ENCODE results near the gene GHRH.

The GHRH gene, protein sequence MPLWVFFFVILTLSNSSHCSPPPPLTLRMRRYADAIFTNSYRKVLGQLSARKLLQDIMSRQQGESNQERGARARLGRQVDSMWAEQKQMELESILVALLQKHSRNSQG

DNA sequence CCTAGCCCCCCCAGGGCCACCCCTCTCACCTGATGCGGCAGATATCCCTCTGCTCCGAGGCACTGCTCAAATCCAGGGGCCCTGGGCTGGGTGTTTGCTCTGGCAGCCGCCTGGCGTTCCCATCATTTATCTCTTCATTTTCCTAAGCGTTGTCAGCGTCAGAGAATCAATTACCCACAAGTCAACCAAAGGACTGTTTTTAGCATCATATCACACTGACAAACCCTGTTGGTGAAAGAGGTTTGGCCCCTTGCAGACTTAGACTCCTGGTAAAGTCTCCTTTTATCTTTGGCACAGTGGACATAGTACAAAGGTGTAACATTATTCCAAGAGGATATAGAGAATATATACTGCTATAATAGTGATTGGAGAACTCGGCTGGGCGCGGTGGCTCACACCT, at the start of gene GHRH:
GHRH (minus strand) TSS at position 101 of the 400 bp plus-strand sequence. CDS start 4,925 bp downstream, outside the sequence.
- peaks cover 2% of the 10 kb centered on the region for H3K4me1 Mint-ChIP-seq (ENCODE audit: low read depth)
- no peak within 1 kb of the TSS for H3K4me3 Mint-ChIP-seq
- no peak within 1 kb of the TSS for H3K27ac Mint-ChIP-seq
- no peaks in the 10 kb centered on the region for H3K9me3 Mint-ChIP-seq
- peaks cover 8% of the 10 kb centered on the region for H3K27me3 Mint-ChIP-seq
- no peaks in the 10 kb centered on the region for H3K36me3 Mint-ChIP-seq (ENCODE audit: low read depth)
- no peak for DNase-seq

DNA sequence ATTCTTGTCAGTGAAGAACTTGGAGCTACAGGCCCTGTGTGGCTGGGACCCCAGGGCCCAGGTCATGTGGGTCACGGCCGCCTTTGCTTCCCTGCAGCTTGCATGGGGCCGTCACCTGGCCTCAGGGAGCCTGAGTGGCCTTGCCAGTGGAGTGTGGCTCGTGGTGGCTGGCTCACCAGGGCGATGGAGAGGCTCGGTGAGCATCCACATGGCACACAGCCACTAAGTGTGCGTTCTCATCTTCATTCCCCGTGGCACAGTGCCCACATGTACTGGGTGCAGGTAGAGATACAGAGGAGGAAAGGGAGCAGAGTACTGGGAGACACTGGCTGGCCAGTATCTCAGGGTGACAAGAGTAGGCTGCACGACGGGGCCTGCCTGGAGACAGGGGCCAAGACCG, 49.3 kb upstream of the GHRH start:
- no peak for DNase-seq
- H3K4me3 Mint-ChIP-seq = no peak overlapping the region
- H3K36me3 Mint-ChIP-seq (ENCODE audit: low read depth) = peaks cover 83% of the 10 kb centered on the region
- H3K9me3 Mint-ChIP-seq = no peaks in the 10 kb centered on the region
- H3K27ac Mint-ChIP-seq = no peak overlapping the region
- H3K4me1 Mint-ChIP-seq (ENCODE audit: low read depth) = peaks cover 39% of the 10 kb centered on the region
- no peaks in the 10 kb centered on the region for H3K27me3 Mint-ChIP-seq

DNA sequence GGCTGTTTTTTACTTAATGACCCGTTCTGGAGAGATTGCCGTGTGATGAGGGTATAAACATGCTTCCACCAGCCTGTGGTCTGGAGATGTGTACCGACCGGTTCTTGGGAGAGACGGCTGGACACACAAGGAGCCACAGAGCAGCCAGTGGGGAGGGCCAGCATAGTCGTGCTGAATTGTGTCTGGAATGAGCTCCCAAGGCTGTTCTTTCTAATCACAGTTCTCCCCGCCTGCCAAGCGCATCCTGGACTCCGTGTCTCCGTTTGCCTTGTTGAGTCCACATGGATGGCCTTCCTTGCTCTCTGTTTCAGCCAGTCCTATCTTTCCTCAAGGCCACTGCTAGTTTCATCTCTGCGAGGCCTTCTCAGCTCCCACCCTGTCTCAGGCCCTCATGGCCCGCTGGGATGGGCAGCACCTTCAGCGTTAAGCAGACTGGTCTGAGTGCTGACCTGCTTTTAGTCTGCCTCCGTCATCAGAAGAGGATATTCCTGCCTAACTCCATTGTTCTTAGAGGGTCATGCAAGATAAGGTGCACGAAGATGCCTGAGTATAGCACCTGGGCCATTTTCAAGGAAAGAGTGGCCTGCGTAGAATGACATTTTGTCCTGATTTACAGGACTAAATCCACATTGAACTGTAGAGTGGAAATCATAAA, 48.4 kb upstream of the GHRH start:
- Mint-ChIP-seq H3K27ac (no peak overlapping the region), H3K36me3 (ENCODE audit: low read depth) (peaks cover 84% of the 10 kb centered on the region)
- DNase-seq = no peak

DNA sequence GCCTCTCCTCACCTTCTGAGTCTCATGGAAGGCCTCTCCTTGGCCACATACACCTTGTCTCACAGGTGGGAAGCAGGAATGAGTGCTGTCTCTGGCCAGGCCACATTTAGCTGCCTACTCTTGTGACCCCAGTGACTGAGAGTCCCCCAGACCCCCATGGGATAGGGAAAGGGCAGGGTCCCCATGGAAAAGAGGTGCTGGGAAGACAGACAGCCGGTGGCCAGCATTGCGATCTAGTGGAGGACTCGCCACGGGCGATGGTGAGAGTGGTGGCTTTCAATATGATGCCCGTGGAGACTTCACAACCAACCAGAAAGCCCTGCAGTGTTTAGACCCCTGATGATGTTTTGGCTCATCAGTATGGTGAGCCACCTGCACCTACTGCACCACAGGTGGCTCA, 47.7 kb upstream of the GHRH start:
- Mint-ChIP-seq H3K27ac (no peak overlapping the region), H3K9me3 (no peaks in the 10 kb centered on the region), H3K36me3 (ENCODE audit: low read depth) (peaks cover 84% of the 10 kb centered on the region), H3K4me3 (no peak overlapping the region), H3K4me1 (ENCODE audit: low read depth) (peaks cover 24% of the 10 kb centered on the region), H3K27me3 (no peaks in the 10 kb centered on the region)
- no peak for DNase-seq

More for the DNA sequence above, 48.4 kb upstream of the GHRH start:
- Mint-ChIP-seq H3K4me3 (no peak overlapping the region), H3K9me3 (no peaks in the 10 kb centered on the region), H3K27me3 (no peaks in the 10 kb centered on the region), H3K4me1 (ENCODE audit: low read depth) (peaks cover 30% of the 10 kb centered on the region)

DNA sequence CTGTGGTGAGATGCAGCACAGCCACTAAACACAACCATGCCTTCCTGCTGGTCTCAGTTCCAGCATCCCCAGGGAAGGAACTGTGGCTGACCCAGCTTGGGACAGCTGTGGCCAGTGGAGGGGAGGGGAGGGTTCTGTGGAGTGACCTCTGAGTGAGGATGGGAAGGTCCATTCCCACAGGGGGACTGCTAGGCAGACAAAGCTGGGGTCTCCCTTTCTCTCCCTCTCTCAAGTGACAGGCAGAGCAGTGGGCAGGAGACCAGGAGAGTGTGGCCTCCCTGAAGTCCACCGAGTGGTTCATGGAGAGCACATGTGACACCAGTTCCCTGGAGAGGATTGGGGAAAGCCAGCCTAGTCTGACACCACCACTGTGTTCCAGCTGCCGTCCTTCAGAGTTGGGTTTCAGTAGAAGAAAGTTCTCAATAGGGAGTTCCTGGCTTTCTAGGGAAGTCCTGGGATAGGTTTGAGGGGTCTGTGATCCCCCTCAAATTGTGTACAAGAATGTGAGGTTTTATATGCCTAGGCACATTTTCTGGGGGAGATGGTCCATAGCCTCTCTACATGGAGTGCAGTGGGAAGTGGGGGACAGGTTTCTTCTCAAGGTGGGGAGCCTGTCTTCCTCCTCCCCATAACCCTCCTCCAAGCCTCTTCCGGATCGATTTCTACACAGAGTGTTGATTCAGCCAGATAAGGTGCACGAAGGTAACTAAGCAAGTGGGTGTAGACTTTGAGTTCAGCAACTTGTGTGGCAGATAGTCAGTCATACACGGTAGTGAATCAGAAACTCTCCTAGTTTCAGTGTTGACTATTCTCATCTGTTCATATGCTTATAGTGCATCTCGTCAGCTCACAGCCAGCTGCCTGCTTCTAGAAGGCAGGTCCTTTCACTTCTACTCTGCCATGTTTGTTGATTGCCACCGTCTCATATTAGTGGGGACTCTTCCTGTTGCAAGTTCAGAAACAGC, 46.8 kb upstream of the GHRH start:
- H3K4me3 Mint-ChIP-seq = no peak overlapping the region
- H3K27me3 Mint-ChIP-seq = no peaks in the 10 kb centered on the region
- no peaks in the 10 kb centered on the region for H3K9me3 Mint-ChIP-seq
- no peak for DNase-seq
- peaks cover 19% of the 10 kb centered on the region for H3K4me1 Mint-ChIP-seq (ENCODE audit: low read depth)
- H3K36me3 Mint-ChIP-seq (ENCODE audit: low read depth) = peaks cover 83% of the 10 kb centered on the region
- peak overlapping the region; percentile 79 for H3K27ac Mint-ChIP-seq

DNA sequence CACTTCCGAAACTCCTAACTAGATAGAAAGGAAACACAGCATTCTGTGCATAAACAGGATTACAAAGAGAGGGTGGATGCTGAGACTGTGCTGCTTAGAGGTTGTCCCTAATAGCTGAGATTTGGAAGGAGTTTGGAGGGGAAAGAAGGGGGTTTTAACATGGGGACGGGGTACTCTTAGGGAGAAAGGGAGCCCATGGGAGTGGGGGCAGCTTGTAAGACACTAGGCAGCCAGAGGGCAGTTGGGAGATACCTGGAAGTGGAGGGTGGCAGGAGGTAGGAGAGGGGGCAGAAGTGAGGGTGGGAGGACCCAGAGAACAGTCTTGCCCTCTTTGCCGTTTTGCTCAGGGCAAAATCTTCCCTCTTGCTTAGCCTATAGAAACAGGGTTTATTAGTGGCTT, 44.2 kb upstream of the GHRH start:
- H3K9me3 Mint-ChIP-seq = no peaks in the 10 kb centered on the region
- H3K36me3 Mint-ChIP-seq (ENCODE audit: low read depth) = peaks cover 90% of the 10 kb centered on the region
- no peak overlapping the region for H3K4me3 Mint-ChIP-seq
- DNase-seq = no peak
- H3K27ac Mint-ChIP-seq = no peak overlapping the region
- peaks cover 15% of the 10 kb centered on the region for H3K4me1 Mint-ChIP-seq (ENCODE audit: low read depth)
- H3K27me3 Mint-ChIP-seq = no peaks in the 10 kb centered on the region

DNA sequence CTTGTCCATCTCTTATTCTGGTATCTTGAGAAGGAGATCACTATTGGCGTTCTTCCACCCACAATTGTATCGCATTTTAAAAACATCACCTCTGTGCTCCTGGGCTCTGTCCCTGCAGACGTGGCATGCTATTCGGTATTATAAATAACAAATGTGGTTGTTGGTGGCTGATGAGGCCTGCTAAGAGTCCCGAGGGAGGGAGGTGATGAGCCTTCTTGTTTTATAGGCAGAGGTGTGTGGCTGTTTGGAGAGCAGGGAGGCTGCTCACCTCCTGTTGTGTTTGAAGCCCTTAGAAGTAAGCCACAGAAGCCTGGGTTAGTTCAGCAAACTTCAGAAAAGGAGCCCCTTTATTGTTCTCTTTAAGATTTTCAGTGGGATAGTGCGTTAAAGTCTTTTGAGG, 43.5 kb upstream of the GHRH start:
- no peak for DNase-seq
- H3K27me3 Mint-ChIP-seq = no peaks in the 10 kb centered on the region
- H3K27ac Mint-ChIP-seq = no peak overlapping the region
- no peaks in the 10 kb centered on the region for H3K9me3 Mint-ChIP-seq
- H3K4me3 Mint-ChIP-seq = no peak overlapping the region
- H3K36me3 Mint-ChIP-seq (ENCODE audit: low read depth) = peaks cover 90% of the 10 kb centered on the region
- H3K4me1 Mint-ChIP-seq (ENCODE audit: low read depth) = peaks cover 15% of the 10 kb centered on the region

DNA sequence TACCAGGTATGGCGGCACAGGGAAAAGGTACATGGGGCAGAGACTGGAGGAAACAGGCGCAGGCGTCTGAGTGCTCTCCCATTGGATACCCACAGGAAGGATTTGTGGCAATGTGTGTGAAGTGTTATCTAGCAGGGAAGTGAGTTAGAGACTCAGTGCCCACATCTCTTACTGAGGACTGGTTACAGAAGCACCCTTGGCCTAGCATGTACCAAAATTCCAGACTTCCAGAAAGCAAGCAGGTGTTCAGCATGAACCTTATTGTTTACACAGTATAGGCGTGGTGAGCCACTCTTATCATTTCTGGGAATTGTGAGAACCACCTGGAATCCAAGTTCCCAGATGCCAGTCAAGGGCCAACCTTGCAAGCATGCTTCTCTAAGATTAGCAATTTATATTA, 42.0 kb upstream of the GHRH start:
- peaks cover 87% of the 10 kb centered on the region for H3K36me3 Mint-ChIP-seq (ENCODE audit: low read depth)
- no peak overlapping the region for H3K27ac Mint-ChIP-seq
- H3K27me3 Mint-ChIP-seq = no peaks in the 10 kb centered on the region
- H3K9me3 Mint-ChIP-seq = no peaks in the 10 kb centered on the region
- H3K4me1 Mint-ChIP-seq (ENCODE audit: low read depth) = peaks cover 10% of the 10 kb centered on the region
- H3K4me3 Mint-ChIP-seq = no peak overlapping the region
- DNase-seq = no peak

DNA sequence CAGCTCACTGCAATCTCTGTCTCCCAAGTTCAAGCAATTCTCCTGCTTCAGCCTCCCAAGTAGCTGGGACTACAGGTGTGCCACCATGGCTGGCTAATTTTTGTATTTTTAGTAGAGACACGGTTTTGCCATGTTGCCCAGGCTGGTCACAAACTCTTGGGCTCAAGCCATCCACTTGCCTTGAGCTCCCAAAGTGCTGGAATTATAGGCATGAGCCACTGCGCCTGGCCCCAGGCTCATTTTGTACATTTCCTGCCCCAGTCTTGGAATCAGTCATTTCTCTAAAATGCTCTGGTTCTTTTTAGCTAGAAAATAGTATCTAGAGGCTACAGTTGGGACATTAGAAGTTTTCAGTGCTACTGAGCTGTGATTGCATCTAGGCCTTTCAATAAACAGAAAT, 41.4 kb upstream of the GHRH start:
- H3K36me3 Mint-ChIP-seq (ENCODE audit: low read depth) = peaks cover 87% of the 10 kb centered on the region

DNA sequence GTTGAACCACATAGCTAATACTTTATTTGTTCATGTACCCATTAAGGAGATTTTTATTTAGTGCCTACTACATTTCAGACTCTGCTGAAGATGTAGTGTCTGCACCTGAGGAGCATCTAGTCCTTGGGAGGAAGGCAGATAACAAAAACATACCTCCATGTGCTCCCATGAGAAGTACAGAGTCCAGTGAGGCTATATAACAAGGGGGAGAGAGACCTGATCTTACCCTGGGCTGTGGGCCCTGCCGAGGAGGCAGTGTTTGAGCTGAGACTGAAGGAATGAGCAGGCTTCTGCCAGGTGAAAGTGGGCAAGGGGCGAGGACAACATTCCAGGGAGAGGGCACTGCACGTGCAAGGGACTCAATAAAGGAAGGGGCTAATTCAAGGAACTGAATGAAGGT, 39.9 kb upstream of the GHRH start:
- Mint-ChIP-seq H3K27me3 (no peaks in the 10 kb centered on the region), H3K4me3 (no peak overlapping the region), H3K27ac (no peak overlapping the region), H3K9me3 (no peaks in the 10 kb centered on the region), H3K36me3 (ENCODE audit: low read depth) (peaks cover 84% of the 10 kb centered on the region), H3K4me1 (ENCODE audit: low read depth) (peaks cover 11% of the 10 kb centered on the region)
- DNase-seq = no peak

More for the DNA sequence above, 41.4 kb upstream of the GHRH start:
- DNase-seq = no peak
- Mint-ChIP-seq H3K9me3 (no peaks in the 10 kb centered on the region), H3K27me3 (no peaks in the 10 kb centered on the region), H3K4me3 (no peak overlapping the region), H3K4me1 (ENCODE audit: low read depth) (peaks cover 6% of the 10 kb centered on the region), H3K27ac (no peak overlapping the region)

DNA sequence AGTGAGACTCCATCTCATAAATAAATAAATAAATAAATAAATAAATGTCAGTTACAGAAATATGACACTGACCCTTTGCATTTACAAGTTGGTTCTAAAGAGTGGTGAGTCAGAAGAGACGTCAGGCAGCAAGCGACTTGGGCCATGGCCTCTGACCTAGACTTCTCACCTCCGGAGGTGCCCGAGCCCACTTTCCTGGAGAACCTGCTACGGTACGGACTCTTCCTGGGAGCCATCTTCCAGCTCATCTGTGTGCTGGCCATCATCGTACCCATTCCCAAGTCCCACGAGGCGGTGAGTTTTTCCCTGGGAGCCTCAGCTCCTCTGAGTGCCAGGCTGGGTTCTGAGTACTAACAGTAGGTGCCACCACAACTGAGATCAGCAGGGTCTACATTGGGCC, 39.5 kb upstream of the GHRH start:
- Mint-ChIP-seq H3K9me3 (no peaks in the 10 kb centered on the region), H3K27me3 (no peaks in the 10 kb centered on the region), H3K27ac (no peak overlapping the region), H3K4me1 (ENCODE audit: low read depth) (peaks cover 15% of the 10 kb centered on the region), H3K36me3 (ENCODE audit: low read depth) (peaks cover 83% of the 10 kb centered on the region), H3K4me3 (no peak overlapping the region)
- DNase-seq = no peak

DNA sequence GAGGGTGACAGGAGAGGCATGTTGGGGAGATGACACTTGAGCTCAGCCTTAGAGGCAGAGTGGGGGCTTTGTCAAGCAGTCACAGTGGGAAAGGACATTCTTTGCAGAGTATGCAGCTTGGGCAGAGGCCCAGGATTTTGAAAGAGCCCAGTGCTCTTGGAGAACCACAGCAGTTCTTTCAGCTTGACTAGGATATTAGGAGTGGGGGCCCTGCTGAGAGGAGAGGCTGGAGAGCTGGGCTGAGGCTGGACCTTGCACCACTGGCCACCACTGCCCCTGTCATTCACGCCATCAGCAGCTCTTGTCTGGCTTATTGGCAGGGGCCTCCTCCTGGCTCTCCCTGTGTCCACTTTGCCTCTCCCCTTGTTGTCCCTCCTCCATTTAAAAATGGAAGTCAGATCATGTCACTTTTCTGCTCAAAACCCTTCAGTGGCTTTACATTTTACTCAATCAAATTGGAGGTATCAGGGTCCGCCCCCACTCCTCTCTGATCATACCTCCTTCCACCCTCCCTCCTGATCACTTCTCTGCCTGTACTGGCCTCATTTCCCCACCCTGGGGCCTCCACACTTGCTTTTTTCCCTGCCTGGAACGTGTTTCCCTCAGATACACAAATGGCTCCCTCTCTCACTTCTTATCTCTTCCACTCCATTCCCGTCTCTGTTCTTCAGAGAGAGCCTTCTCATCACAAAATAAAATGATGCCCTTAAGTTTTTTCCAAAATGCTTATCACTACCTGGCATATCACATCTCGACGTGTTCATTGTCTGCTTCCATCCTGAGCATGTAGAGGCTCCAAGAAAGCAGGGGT, 38.3 kb upstream of the GHRH start:
- Mint-ChIP-seq H3K27ac (no peak overlapping the region), H3K36me3 (ENCODE audit: low read depth) (peaks cover 78% of the 10 kb centered on the region), H3K9me3 (no peaks in the 10 kb centered on the region), H3K27me3 (no peaks in the 10 kb centered on the region), H3K4me3 (no peak overlapping the region), H3K4me1 (ENCODE audit: low read depth) (peaks cover 26% of the 10 kb centered on the region)
- DNase-seq = no peak

DNA sequence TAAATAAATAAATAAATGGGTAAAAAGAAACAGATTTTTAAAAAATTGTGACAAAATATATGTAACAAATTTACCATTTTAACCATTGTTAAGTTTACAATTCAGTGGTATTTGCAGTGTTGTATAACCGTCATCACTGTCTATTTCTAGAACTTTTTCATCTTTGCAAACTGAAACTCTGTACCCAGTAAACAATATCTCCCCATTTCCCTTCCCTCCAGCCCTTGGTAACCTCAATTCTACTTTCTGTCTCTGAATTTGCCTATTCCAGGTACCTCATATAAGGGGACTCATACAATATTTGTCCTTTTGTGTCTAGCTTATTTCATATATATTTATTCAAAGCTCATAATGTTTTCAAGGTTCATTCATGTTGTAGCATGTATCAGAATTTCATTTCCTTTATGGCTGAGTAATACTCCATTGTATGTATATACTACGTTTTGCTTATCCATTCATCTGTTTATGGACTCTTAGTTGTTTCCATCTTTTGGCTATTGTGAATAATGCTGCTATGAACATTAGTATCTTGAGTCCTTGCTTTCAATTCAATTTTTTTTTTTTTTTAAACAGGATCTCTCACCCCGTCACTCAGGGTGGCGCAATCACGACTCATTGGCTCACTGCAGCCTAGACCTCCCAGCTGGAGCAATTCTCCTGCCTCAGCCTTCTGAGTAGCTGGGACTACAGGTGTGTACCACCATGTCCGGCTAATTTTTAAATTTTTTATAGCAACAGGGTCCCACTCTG, 36.8 kb upstream of the GHRH start:
- Mint-ChIP-seq H3K4me1 (ENCODE audit: low read depth) (peaks cover 39% of the 10 kb centered on the region), H3K9me3 (no peaks in the 10 kb centered on the region), H3K36me3 (ENCODE audit: low read depth) (peaks cover 76% of the 10 kb centered on the region), H3K27me3 (no peaks in the 10 kb centered on the region), H3K4me3 (no peak overlapping the region), H3K27ac (no peak overlapping the region)
- no peak for DNase-seq

All from activated T-cell treated with anti-CD3 and anti-CD28 coated beads, Interleukin-2, amount 50 U/mL, for 24 hours (primary cell).